ENCODE measurements around the gene RASA2. TPM values are rescaled to one million over a fixed set of nuclear protein-coding genes. Genes with fewer than 3 reads are reported as not detected.
A peak's percentile ranks its signal among the peaks of the same experiment; 100 is the strongest.

The RASA2 gene
- total and polyA plus RNA-seq, 2 of the 4 experiments (the other 2 are of a cell fraction), result 6.1 to 14.0 TPM

- Histone ChIP-seq H3K36me3 (ENCODE audit: control insufficient read depth, insufficient read depth, low read length) (peaks cover 25% of the 10 kb centered on the region), H3K27ac (ENCODE audit: insufficient read depth, low read length) (peak overlapping the region; percentile 91), H3K9ac (ENCODE audit: low read depth, low read length) (peak overlapping the region; percentile 72), H4K8ac (ENCODE audit: low read depth in 2 of 2, low read length in 2 of 2) (peak overlapping the region; percentile 80 to 93), H3K14ac (replicated peaks; ENCODE audit: low read depth, low read length) (peak overlapping the region; percentile 83), H3K9me1 (ENCODE audit: insufficient read depth, low read length) (peaks cover 21% of the 10 kb centered on the region), H3K79me1 (ENCODE audit: low read depth in 1 of 2, low read length in 2 of 2) (peaks cover 45 to 58% of the 10 kb centered on the region in 2 experiments), H2AK9ac (replicated peaks; ENCODE audit: low read depth, low read length, poor library complexity) (no peak overlapping the region), H2BK20ac (ENCODE audit: low read depth, low read length) (peak overlapping the region; percentile 97), H2BK5ac (ENCODE audit: low read depth, low read length, poor library complexity, severe bottlenecking) (peak overlapping the region; percentile 98), H4K91ac (ENCODE audit: insufficient read depth, low read depth, low read length) (peak overlapping the region; percentile 94), H2AFZ (replicated peaks; ENCODE audit: low read length, poor library complexity) (no peak overlapping the region), H3K9me3 (ENCODE audit: control insufficient read depth, insufficient read depth, low read length) (no peaks in the 10 kb centered on the region), H4K5ac (ENCODE audit: low read depth, low read length) (peak overlapping the region; percentile 95), H2AK5ac (ENCODE audit: low read depth, low read length) (peak overlapping the region; percentile 89), H4K20me1 (ENCODE audit: insufficient read depth, low read length) (no peaks in the 10 kb centered on the region), H3K4me2 (ENCODE audit: low read depth, low read length) (no peak overlapping the region), H3K4ac (ENCODE audit: low read depth, low read length) (peak overlapping the region; percentile 97), H3K23ac (ENCODE audit: low read depth, low read length) (peak overlapping the region; percentile 88), H2BK120ac (ENCODE audit: low read depth, low read length) (peak overlapping the region; percentile 96), H3K56ac (ENCODE audit: extremely low read depth, insufficient read depth, low read length) (peak overlapping the region; percentile 64), H3K18ac (ENCODE audit: low read depth, low read length) (peak overlapping the region; percentile 98), H3K27me3 (ENCODE audit: control insufficient read depth, insufficient read depth, low read length) (no peaks in the 10 kb centered on the region), H3K4me3 (ENCODE audit: insufficient read depth, low read depth, low read length) (no peak overlapping the region), H3K4me1 (ENCODE audit: control insufficient read depth, insufficient read depth, low read length) (peaks cover 24% of the 10 kb centered on the region), H2BK15ac (ENCODE audit: low read depth, low read length) (peak overlapping the region; percentile 52; the same call in 2 of the 3 replicates)
- WGBS, 2 experiments (ENCODE audit: extremely low coverage in 2 of 2, insufficient read length in 1 of 2), result no CpG with 5 or more reads among the region's 6 CpGs
- ChIA-PET CTCF (interaction anchor here (0.7 to 2.4 kb wide), 7 partner anchors 32 to 217 kb away, joined by 3 to 11 read pairs (median 5); partner anchors contain the start of gene PXYLP1), POLR2A (ENCODE audit: unreplicated experiment) (interaction anchor here (0.5 to 1.4 kb wide), 3 partner anchors 37 to 137 kb away, joined by 3 to 5 read pairs (median 3); no protein-coding TSS in a partner anchor)
- in situ Hi-C loops (cut with MboI; ENCODE audit: low sequenced_read_pairs) (no loop called here), intact Hi-C loops (cut with micrococcal nuclease) (loop anchor here (2.0 kb wide), 1 partner anchor 36 kb away; no protein-coding TSS in a partner anchor), dilution Hi-C loops (cut with HindIII; ENCODE audit: low sequenced_read_pairs, unreplicated experiment) (no loop called here)
- BruUV-seq (replicated peaks), result no TSS peak
- TF ChIP-seq RCOR1 (IDR thresholded peaks at IDR 0.05; ENCODE audit: insufficient replicate concordance, low read length) (no peak), CHD1 (IDR thresholded peaks at IDR 0.05; ENCODE audit: low read depth, low read length) (no peak), CEBPB (IDR thresholded peaks at IDR 0.05; ENCODE audit: low read depth, low read length) (peak; percentile 49; the same call in 1 of the 2 replicates), MXI1 (IDR thresholded peaks at IDR 0.05; ENCODE audit: borderline replicate concordance, low read depth, low read length) (no peak), SMC3 (IDR thresholded peaks at IDR 0.05; ENCODE audit: low read depth, low read length) (no peak), MAZ (IDR thresholded peaks at IDR 0.05; ENCODE audit: borderline replicate concordance, low read depth, low read length) (no peak), ELK1 (IDR thresholded peaks at IDR 0.05; ENCODE audit: borderline replicate concordance, low read depth, low read length) (no peak), BHLHE40 (IDR thresholded peaks at IDR 0.05; ENCODE audit: low read depth, low read length) (no peak), NFE2L2 (IDR thresholded peaks at IDR 0.05; ENCODE audit: low read depth, low read length) (no peak), POLR2A (IDR thresholded peaks at IDR 0.05; ENCODE audit: low read depth, low read length) (no peak), RFX5 (IDR thresholded peaks at IDR 0.05; ENCODE audit: low read depth, low read length) (no peak), FOS (IDR thresholded peaks at IDR 0.05; ENCODE audit: low read depth, low read length) (peak; percentile 75; the same call in 1 of the 2 replicates), RAD21 (IDR thresholded peaks at IDR 0.05; ENCODE audit: low read length) (no peak)
- TF ChIP-seq, protein P1, sequence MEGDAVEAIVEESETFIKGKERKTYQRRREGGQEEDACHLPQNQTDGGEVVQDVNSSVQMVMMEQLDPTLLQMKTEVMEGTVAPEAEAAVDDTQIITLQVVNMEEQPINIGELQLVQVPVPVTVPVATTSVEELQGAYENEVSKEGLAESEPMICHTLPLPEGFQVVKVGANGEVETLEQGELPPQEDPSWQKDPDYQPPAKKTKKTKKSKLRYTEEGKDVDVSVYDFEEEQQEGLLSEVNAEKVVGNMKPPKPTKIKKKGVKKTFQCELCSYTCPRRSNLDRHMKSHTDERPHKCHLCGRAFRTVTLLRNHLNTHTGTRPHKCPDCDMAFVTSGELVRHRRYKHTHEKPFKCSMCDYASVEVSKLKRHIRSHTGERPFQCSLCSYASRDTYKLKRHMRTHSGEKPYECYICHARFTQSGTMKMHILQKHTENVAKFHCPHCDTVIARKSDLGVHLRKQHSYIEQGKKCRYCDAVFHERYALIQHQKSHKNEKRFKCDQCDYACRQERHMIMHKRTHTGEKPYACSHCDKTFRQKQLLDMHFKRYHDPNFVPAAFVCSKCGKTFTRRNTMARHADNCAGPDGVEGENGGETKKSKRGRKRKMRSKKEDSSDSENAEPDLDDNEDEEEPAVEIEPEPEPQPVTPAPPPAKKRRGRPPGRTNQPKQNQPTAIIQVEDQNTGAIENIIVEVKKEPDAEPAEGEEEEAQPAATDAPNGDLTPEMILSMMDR (conservative IDR thresholded peaks at IDR 0.05; ENCODE audit: low read depth, low read length), result no peak
- TF ChIP-seq, protein P2, sequence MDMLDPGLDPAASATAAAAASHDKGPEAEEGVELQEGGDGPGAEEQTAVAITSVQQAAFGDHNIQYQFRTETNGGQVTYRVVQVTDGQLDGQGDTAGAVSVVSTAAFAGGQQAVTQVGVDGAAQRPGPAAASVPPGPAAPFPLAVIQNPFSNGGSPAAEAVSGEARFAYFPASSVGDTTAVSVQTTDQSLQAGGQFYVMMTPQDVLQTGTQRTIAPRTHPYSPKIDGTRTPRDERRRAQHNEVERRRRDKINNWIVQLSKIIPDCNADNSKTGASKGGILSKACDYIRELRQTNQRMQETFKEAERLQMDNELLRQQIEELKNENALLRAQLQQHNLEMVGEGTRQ (IDR thresholded peaks at IDR 0.05; ENCODE audit: low read depth, low read length), result no peak
- ATAC-seq (ENCODE audit: low read depth) (peak; percentile 53), DNase-seq (peak; percentile 84)
These were observed 38.1 kb upstream of the RASA2 start for GRCh38 chr3:141448606-141449220.
